OCI-LY1 (cell line): ENCODE measurements around the gene DOCK4.

Experiments
- H2AFZ ChIP-seq: fragments of 200-600 bp; sonication (generic), shearing (Covaris generic); 2 replicates; pipeline ENCODE4 v1.6.0; 2014; ENCODE audit warnings: antibody characterized with exemption, mild to moderate bottlenecking, low read length
- H3F3A ChIP-seq: fragments of 200-600 bp; sonication (generic), shearing (Covaris generic); 2 replicates; pipeline ENCODE4 v1.6.0; 2014; ENCODE audit warnings: mild to moderate bottlenecking, antibody characterized with exemption, low read length, moderate library complexity; ENCODE audit not compliant: insufficient read depth
- H3K27ac ChIP-seq: fragments of 200-600 bp; sonication (generic); 2 replicates; pipeline ENCODE4 v1.5.1; 2014; ENCODE audit warnings: low read length, mixed run types, mild to moderate bottlenecking, low read depth; ENCODE audit not compliant: poor library complexity, severe bottlenecking
- H3K27me3 ChIP-seq: fragments of 200-600 bp; sonication (generic); 2 replicates; pipeline ENCODE4 v1.6.0; 2014; ENCODE audit warnings: antibody characterized with exemption, mild to moderate bottlenecking, low read length, moderate library complexity; ENCODE audit not compliant: insufficient read depth
- H3K36me3 ChIP-seq: fragments of 200-600 bp; sonication (generic); 2 replicates; pipeline ENCODE4 v1.6.1; 2014; ENCODE audit warnings: mild to moderate bottlenecking, antibody characterized with exemption, low read length, moderate library complexity, mixed read lengths; ENCODE audit not compliant: insufficient read depth
- H3K4me1 ChIP-seq: fragments of 200-600 bp; sonication (generic); 2 replicates; pipeline ENCODE4 v1.5.1; 2014; ENCODE audit warnings: mild to moderate bottlenecking, low read length, moderate library complexity; ENCODE audit not compliant: insufficient read depth, severe bottlenecking
- H3K4me2 ChIP-seq: fragments of 200-600 bp; sonication (generic), shearing (Covaris generic); 2 replicates; pipeline ENCODE4 v1.6.1; 2014; ENCODE audit warnings: low read length
- H3K4me3 ChIP-seq: fragments of 200-600 bp; sonication (generic); 2 replicates; pipeline ENCODE4 v1.5.1; 2014; ENCODE audit warnings: low read length, low read depth, mild to moderate bottlenecking, mixed read lengths; ENCODE audit not compliant: poor library complexity, severe bottlenecking
- H3K79me2 ChIP-seq: fragments of 200-600 bp; shearing (Covaris generic); 2 replicates; pipeline ENCODE4 v1.6.1; 2016; ENCODE audit warnings: mixed run types, low read length, mixed read lengths; ENCODE audit not compliant: insufficient read depth
- H3K9ac ChIP-seq: fragments of 200-600 bp; sonication (generic), shearing (Covaris generic); 2 replicates; pipeline ENCODE4 v1.6.1; 2014; ENCODE audit warnings: mild to moderate bottlenecking, low read length, mixed read lengths
- H3K9me2 ChIP-seq: fragments of 200-600 bp; sonication (generic), shearing (Covaris generic); 2 replicates; pipeline ENCODE4 v1.6.1; 2014; ENCODE audit warnings: low read depth, mild to moderate bottlenecking, low read length, mixed read lengths
- H3K9me3 ChIP-seq: fragments of 200-600 bp; shearing (Covaris generic); 2 replicates; pipeline ENCODE4 v1.6.1; 2014; ENCODE audit warnings: low read length, mixed read lengths
- H4K20me1 ChIP-seq: fragments of 200-600 bp; sonication (generic), shearing (Covaris generic); 2 replicates; pipeline ENCODE4 v1.6.0; 2016; ENCODE audit warnings: mild to moderate bottlenecking, low read length; ENCODE audit not compliant: insufficient read depth
- EZH2 ChIP-seq: fragments of 200-600 bp; sonication (generic), shearing (Covaris generic); IDR thresholded peaks from 2 replicates; pipeline ENCODE4 v1.8.0; 2017; ENCODE audit warnings: borderline replicate concordance, mixed run types, mild to moderate bottlenecking, antibody characterized with exemption, low read length, moderate library complexity, mixed read lengths
- TF ChIP-seq, protein P1 (sequence below): fragments of 200-600 bp; sonication (generic), shearing (Covaris generic); IDR thresholded peaks from 2 replicates; pipeline ENCODE4 v1.5.1; 2017; ENCODE audit warnings: mild to moderate bottlenecking, antibody characterized with exemption, low read length, moderate library complexity, mixed read lengths

Gene DOCK4

GRCh38 chr7:112226701-112227276 is 20.6 kb upstream of the DOCK4 start:
- H3K4me3 ChIP-seq = no peak overlapping the region
- no peaks in the 10 kb centered on the region for H3F3A ChIP-seq
- H3K4me2 ChIP-seq = no peak overlapping the region
- H3K36me3 ChIP-seq = no peaks in the 10 kb centered on the region
- H3K27ac ChIP-seq = no peak overlapping the region
- H3K4me1 ChIP-seq = no peaks in the 10 kb centered on the region
- H4K20me1 ChIP-seq = no peaks in the 10 kb centered on the region
- H3K9me3 ChIP-seq = no peaks in the 10 kb centered on the region
- H3K27me3 ChIP-seq = no peaks in the 10 kb centered on the region
- no peak overlapping the region for H2AFZ ChIP-seq
- TF ChIP-seq EZH2 = no peak
- H3K9me2 ChIP-seq = no peaks in the 10 kb centered on the region
- H3K79me2 ChIP-seq = no peaks in the 10 kb centered on the region
- H3K9ac ChIP-seq = no peak overlapping the region

- Histone ChIP-seq H3K9ac (no peak overlapping the region), H3K79me2 (no peaks in the 10 kb centered on the region), H3K4me3 (no peak overlapping the region), H3K27ac (no peak overlapping the region), H3K9me2 (no peaks in the 10 kb centered on the region), H3K9me3 (no peaks in the 10 kb centered on the region), H3F3A (no peaks in the 10 kb centered on the region), H3K36me3 (no peaks in the 10 kb centered on the region), H3K27me3 (no peaks in the 10 kb centered on the region), H4K20me1 (no peaks in the 10 kb centered on the region), H2AFZ (no peak overlapping the region), H3K4me2 (no peak overlapping the region), H3K4me1 (no peaks in the 10 kb centered on the region)
- TF ChIP-seq, protein P1, sequence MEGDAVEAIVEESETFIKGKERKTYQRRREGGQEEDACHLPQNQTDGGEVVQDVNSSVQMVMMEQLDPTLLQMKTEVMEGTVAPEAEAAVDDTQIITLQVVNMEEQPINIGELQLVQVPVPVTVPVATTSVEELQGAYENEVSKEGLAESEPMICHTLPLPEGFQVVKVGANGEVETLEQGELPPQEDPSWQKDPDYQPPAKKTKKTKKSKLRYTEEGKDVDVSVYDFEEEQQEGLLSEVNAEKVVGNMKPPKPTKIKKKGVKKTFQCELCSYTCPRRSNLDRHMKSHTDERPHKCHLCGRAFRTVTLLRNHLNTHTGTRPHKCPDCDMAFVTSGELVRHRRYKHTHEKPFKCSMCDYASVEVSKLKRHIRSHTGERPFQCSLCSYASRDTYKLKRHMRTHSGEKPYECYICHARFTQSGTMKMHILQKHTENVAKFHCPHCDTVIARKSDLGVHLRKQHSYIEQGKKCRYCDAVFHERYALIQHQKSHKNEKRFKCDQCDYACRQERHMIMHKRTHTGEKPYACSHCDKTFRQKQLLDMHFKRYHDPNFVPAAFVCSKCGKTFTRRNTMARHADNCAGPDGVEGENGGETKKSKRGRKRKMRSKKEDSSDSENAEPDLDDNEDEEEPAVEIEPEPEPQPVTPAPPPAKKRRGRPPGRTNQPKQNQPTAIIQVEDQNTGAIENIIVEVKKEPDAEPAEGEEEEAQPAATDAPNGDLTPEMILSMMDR = no peak
- TF ChIP-seq EZH2 = no peak
Measured at GRCh38 chr7:112225006-112225405, 18.8 kb upstream of the DOCK4 start.

DNA sequence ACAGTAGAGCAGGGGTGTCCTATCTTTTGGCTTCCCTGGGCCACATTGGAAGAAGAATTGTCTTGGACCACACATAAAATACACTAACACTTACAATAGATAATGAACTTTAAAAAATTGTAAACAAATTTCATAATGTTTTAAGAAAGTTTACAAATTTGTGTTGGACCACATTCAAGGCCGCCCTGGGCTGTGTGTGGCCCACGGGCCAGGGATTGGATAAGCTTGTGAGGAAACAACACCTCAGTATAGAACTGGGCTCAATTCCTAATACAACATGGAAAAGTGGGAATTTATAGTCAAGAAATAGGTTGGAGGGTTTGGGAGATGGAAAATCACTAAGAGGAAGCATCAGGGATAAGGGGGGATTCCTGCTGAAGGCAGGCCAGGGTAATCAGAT is 18.0 kb upstream of the DOCK4 start:
- TF ChIP-seq EZH2 = no peak
- no peak overlapping the region for H3K27ac ChIP-seq
- no peak overlapping the region for H3K9ac ChIP-seq
- H3K79me2 ChIP-seq = no peaks in the 10 kb centered on the region
- no peaks in the 10 kb centered on the region for H3K9me3 ChIP-seq
- H3K27me3 ChIP-seq = no peaks in the 10 kb centered on the region
- H3K9me2 ChIP-seq = no peaks in the 10 kb centered on the region
- no peaks in the 10 kb centered on the region for H3K36me3 ChIP-seq
- no peak overlapping the region for H3K4me3 ChIP-seq
- H3K4me1 ChIP-seq = no peaks in the 10 kb centered on the region
- H4K20me1 ChIP-seq = no peaks in the 10 kb centered on the region
- H2AFZ ChIP-seq = no peak overlapping the region
- no peak overlapping the region for H3K4me2 ChIP-seq
- H3F3A ChIP-seq = no peaks in the 10 kb centered on the region

DNA sequence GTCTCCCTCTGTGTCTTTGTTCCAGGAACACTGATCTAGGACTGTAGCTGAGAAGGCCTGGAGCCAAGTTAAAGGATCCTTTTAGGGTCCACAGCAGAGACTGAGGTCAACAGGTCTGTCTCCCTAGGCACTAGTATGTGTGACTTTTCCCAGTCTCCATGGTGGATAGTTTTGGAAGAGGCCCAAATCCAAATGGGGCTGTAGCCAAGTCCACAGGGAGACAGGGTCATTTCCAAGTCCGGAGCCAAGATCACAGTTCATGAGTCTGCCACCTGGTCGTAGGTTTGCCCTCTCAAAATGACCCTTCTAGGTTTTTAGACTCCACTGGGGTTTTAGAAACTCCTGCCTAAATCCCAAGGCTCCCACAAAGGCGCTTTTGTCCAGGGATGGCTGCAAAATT is 17.1 kb upstream of the DOCK4 start:
- Histone ChIP-seq H3F3A (no peaks in the 10 kb centered on the region), H3K27ac (no peak overlapping the region), H3K27me3 (no peaks in the 10 kb centered on the region), H4K20me1 (no peaks in the 10 kb centered on the region), H3K9me3 (no peaks in the 10 kb centered on the region), H3K4me3 (no peak overlapping the region), H2AFZ (no peak overlapping the region), H3K4me2 (no peak overlapping the region), H3K36me3 (no peaks in the 10 kb centered on the region), H3K9ac (no peak overlapping the region), H3K9me2 (no peaks in the 10 kb centered on the region), H3K4me1 (no peaks in the 10 kb centered on the region), H3K79me2 (no peaks in the 10 kb centered on the region)
- TF ChIP-seq EZH2 = no peak
- TF ChIP-seq, protein P1 = no peak
